ENCODE data around the gene KCNH3.

DNA sequence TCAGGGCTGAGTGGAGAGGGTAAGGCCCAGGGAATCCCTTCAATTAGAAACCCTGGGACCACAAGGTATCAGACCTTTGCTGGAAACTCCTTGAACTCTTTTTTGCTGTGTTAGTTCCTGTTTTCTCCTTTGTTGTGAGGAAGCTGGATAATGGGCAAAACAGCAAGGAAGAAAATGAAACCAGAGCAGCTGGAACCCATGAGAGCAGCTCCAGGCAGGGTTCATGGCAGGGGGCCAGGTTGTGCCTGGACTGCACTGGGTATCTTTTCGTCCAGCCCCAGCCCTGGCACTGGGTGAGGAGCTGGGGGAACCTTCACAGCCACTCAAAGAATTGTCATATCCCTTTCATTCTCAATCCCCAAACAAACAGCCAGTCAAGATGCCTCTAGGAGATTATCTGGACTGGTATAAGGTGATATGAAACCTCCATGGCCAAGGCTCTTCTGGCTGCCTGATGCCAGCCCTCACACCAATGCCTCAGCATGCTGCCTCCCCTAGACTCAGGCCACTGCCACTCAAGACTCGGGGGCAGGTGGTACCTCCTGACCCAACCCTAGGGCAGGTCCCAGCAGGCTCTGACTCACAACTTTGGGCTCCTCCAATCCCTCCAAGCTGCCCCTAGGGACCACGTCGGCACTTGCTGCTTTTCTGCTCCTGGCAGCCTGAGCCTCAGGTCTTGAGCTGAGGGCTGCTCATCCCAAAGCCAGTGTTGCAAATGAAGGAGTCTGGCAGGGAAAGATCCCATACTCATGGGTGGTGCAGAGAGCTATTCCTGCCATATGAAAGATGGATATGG is 50.1 kb downstream of the KCNH3 start:
- TF ChIP-seq, protein P1, sequence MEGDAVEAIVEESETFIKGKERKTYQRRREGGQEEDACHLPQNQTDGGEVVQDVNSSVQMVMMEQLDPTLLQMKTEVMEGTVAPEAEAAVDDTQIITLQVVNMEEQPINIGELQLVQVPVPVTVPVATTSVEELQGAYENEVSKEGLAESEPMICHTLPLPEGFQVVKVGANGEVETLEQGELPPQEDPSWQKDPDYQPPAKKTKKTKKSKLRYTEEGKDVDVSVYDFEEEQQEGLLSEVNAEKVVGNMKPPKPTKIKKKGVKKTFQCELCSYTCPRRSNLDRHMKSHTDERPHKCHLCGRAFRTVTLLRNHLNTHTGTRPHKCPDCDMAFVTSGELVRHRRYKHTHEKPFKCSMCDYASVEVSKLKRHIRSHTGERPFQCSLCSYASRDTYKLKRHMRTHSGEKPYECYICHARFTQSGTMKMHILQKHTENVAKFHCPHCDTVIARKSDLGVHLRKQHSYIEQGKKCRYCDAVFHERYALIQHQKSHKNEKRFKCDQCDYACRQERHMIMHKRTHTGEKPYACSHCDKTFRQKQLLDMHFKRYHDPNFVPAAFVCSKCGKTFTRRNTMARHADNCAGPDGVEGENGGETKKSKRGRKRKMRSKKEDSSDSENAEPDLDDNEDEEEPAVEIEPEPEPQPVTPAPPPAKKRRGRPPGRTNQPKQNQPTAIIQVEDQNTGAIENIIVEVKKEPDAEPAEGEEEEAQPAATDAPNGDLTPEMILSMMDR (IDR thresholded peaks at IDR 0.05; ENCODE audit: low read length): no peak
- no peak for TF ChIP-seq EZH2 (optimal IDR thresholded peaks at IDR 0.05; ENCODE audit: low read depth, low read length)
